Measurements from ENCODE around the gene AHSG. TPM values are rescaled to one million over a fixed set of nuclear protein-coding genes. Genes with fewer than 3 reads are reported as not detected.

Gene AHSG
- total RNA-seq, 1 experiment from 2014 or later = 1.6 TPM

- DNase-seq (ENCODE audit: low read depth, low spot score) = no peak
- Histone ChIP-seq H3K9ac (ENCODE audit: low read length) (no peak overlapping the region), H3K27ac (ENCODE audit: low read depth, low read length) (no peak overlapping the region), H3K9me2 (ENCODE audit: insufficient read depth) (no peaks in the 10 kb centered on the region), H3K36me3 (ENCODE audit: control insufficient read depth in 1 of 2, insufficient read depth in 2 of 2, low read length in 2 of 2) (peaks cover 35 to 36% of the 10 kb centered on the region in 2 experiments), H3K4me3 (replicated peaks in 1 of 2; ENCODE audit: low read depth in 1 of 2, low read length in 2 of 2) (no peak overlapping the region), H3K4me1 (ENCODE audit: control insufficient read depth in 1 of 2, insufficient read depth in 2 of 2, low read length in 2 of 2) (peaks cover 16 to 24% of the 10 kb centered on the region in 2 experiments), H4K20me1 (ENCODE audit: insufficient read depth) (no peaks in the 10 kb centered on the region), H3K4me2 (ENCODE audit: low read length) (no peak overlapping the region), H2AFZ (ENCODE audit: low read depth, low read length, poor library complexity, severe bottlenecking) (no peak overlapping the region), H3K27me3 (ENCODE audit: insufficient read depth, low read length) (no peaks in the 10 kb centered on the region), H3K79me2 (ENCODE audit: insufficient read depth, low read length) (no peaks in the 10 kb centered on the region), H3K9me3 (ENCODE audit: control insufficient read depth in 1 of 2, insufficient read depth in 1 of 2, low read depth in 1 of 2, low read length in 2 of 2) (no peaks in the 10 kb centered on the region)
- no TSS peak for BruUV-seq (replicated peaks)
- CTCF ChIA-PET = interaction anchor here (1.6 to 2.1 kb wide), 3 partner anchors 27 to 234 kb away, joined by 5 to 6 read pairs (median 5); no protein-coding TSS in a partner anchor
- TF ChIP-seq EZH2phosphoT487 (IDR thresholded peaks at IDR 0.05; ENCODE audit: borderline replicate concordance) (no peak), MAX (IDR thresholded peaks at IDR 0.05) (no peak), EGR1 (IDR thresholded peaks at IDR 0.05; ENCODE audit: low read depth) (no peak), SIN3A (IDR thresholded peaks at IDR 0.05; ENCODE audit: low read depth) (no peak), ZFX (IDR thresholded peaks at IDR 0.05) (no peak), TCF7L2 (IDR thresholded peaks at IDR 0.05; ENCODE audit: borderline replicate concordance, extremely low read depth, insufficient read depth, insufficient read length) (no peak), POLR2A (IDR thresholded peaks at IDR 0.05; ENCODE audit: borderline replicate concordance, extremely low read depth, insufficient read depth, insufficient read length) (no peak), ZNF274 (IDR thresholded peaks at IDR 0.05; ENCODE audit: low read depth, low read length) (no peak), YY1 (IDR thresholded peaks at IDR 0.05; ENCODE audit: extremely low read depth, insufficient replicate concordance, low read depth, low read length) (no peak), ELF1 (IDR thresholded peaks at IDR 0.05; ENCODE audit: borderline replicate concordance, low read depth) (no peak), FOSL1 (IDR thresholded peaks at IDR 0.05; ENCODE audit: low read depth) (no peak)
- TF ChIP-seq, protein P1, sequence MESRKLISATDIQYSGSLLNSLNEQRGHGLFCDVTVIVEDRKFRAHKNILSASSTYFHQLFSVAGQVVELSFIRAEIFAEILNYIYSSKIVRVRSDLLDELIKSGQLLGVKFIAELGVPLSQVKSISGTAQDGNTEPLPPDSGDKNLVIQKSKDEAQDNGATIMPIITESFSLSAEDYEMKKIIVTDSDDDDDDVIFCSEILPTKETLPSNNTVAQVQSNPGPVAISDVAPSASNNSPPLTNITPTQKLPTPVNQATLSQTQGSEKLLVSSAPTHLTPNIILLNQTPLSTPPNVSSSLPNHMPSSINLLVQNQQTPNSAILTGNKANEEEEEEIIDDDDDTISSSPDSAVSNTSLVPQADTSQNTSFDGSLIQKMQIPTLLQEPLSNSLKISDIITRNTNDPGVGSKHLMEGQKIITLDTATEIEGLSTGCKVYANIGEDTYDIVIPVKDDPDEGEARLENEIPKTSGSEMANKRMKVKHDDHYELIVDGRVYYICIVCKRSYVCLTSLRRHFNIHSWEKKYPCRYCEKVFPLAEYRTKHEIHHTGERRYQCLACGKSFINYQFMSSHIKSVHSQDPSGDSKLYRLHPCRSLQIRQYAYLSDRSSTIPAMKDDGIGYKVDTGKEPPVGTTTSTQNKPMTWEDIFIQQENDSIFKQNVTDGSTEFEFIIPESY (IDR thresholded peaks at IDR 0.05; ENCODE audit: extremely low read depth, insufficient replicate concordance, low read length) = no peak
- TF ChIP-seq, protein P2, sequence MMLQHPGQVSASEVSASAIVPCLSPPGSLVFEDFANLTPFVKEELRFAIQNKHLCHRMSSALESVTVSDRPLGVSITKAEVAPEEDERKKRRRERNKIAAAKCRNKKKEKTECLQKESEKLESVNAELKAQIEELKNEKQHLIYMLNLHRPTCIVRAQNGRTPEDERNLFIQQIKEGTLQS (IDR thresholded peaks at IDR 0.05) = no peak
- POLR2A ChIA-PET = interaction anchor here (0.8 to 1.6 kb wide), 2 partner anchors 17 to 19 kb away, joined by 3 to 5 read pairs; partner anchors contain the start of gene DNAJB11
- intact Hi-C loops (cut with micrococcal nuclease) = loop anchor here (10.0 kb wide), 1 partner anchor 238 kb away; no protein-coding TSS in a partner anchor
- RAD21 ChIA-PET (ENCODE audit: low non-redundant PET in 1 of 2, low total read pairs in 2 of 2, uncharacterized antibody in 2 of 2, unreplicated experiment in 2 of 2) = no interaction called here
- ATAC-seq = no peak
Measured at GRCh38 chr3:186587183-186587582, 25.7 kb upstream of the AHSG start.

Measured in HCT116 (cell line).